Smooth muscle cell (in vitro differentiated cells): ENCODE measurements around the gene PHTF2. TPM values are rescaled to one million over a fixed set of nuclear protein-coding genes. Genes with fewer than 3 reads are reported as not detected.
"Not testable (repeated sequence)": the region's sequence is repeated elsewhere in the genome, so short reads cannot be mapped to it uniquely, and the experiment has no call there.

Experiments used
- DNase-seq: peaks from one replicate; lab custom pipeline; 2025; ENCODE audit not compliant: unreplicated experiment; lab: John Stamatoyannopoulos, UW
- H2AFZ ChIP-seq: fragments of 200-600 bp; sonication (generic); 2 replicates; pipeline ENCODE4 v1.6.0; 2016; ENCODE audit warnings: antibody characterized with exemption, low read depth, mild to moderate bottlenecking
- H3F3A ChIP-seq: fragments of 200-600 bp; sonication (generic); 2 replicates; pipeline ENCODE4 v1.6.0; 2017; ENCODE audit warnings: antibody characterized with exemption, low read depth
- H3K27ac ChIP-seq: fragments of 200-600 bp; sonication (generic); 2 replicates; pipeline ENCODE4 v1.5.1; 2016; ENCODE audit warnings: low read depth, mild to moderate bottlenecking
- H3K27me3 ChIP-seq: fragments of 200-600 bp; sonication (generic); 2 replicates; pipeline ENCODE4 v1.6.1; 2016; ENCODE audit warnings: low read depth, mild to moderate bottlenecking
- H3K36me3 ChIP-seq: fragments of 200-600 bp; sonication (generic); 2 replicates; pipeline ENCODE4 v1.5.1; 2016; ENCODE audit warnings: low read depth
- H3K4me1 ChIP-seq: fragments of 200-600 bp; sonication (generic); 2 replicates; pipeline ENCODE4 v1.5.1; 2016; ENCODE audit warnings: low read depth
- H3K4me2 ChIP-seq: fragments of 200-600 bp; sonication (generic); 2 replicates; pipeline ENCODE4 v1.6.0; 2016; ENCODE audit warnings: mild to moderate bottlenecking
- H3K4me3 ChIP-seq: fragments of 200-600 bp; sonication (generic); 2 replicates; pipeline ENCODE4 v1.5.1; 2016; ENCODE audit warnings: mild to moderate bottlenecking
- H3K79me2 ChIP-seq: fragments of 200-600 bp; sonication (generic); 2 replicates; pipeline ENCODE4 v1.6.0; 2016; ENCODE audit warnings: low read depth, mild to moderate bottlenecking
- H3K9ac ChIP-seq: fragments of 200-600 bp; sonication (generic); 2 replicates; pipeline ENCODE4 v1.6.0; 2016; ENCODE audit warnings: low read depth
- H3K9me3 ChIP-seq: fragments of 200-600 bp; sonication (generic); replicated peaks from 2 replicates; pipeline ENCODE4 v1.5.1; 2016; ENCODE audit warnings: low read depth
- H4K20me1 ChIP-seq: fragments of 200-600 bp; sonication (generic); 2 replicates; pipeline ENCODE4 v1.6.0; 2016; ENCODE audit warnings: low read depth
- WGBS: methylation state at CpG from one replicate; pipeline ENCODE4 v1.1.7; 2016; ENCODE audit warnings: low lambda C conversion rate; 5-methylcytosine and 5-hydroxymethylcytosine counted together
- polyA plus RNA-seq: library from polyadenylated mRNA; unstranded; fragments of >200 nt; fragmentation: Nextera tagmentation; extraction: Ambion mirVana; gene quantifications from 2 replicates; pipeline ENCODE4 v1.2.1, GENCODE V29; 2016
- total RNA-seq: library from RNA; depleted of rRNA; stranded (reverse); fragments of >200 nt; gene quantifications from 2 replicates; pipeline ENCODE4 v1.2.3, GENCODE V29; 2014
- TF ChIP-seq, protein P1 (sequence below): fragments of 200-600 bp; sonication (generic); IDR thresholded peaks from 2 replicates; pipeline ENCODE4 v1.5.1; 2017; ENCODE audit warnings: borderline replicate concordance, mild to moderate bottlenecking, antibody characterized with exemption; ENCODE audit not compliant: insufficient read depth, poor library complexity, severe bottlenecking

PHTF2 gene
- total and polyA plus RNA-seq, 2 experiments from 2014 or later: 66.6 to 100 TPM

DNA sequence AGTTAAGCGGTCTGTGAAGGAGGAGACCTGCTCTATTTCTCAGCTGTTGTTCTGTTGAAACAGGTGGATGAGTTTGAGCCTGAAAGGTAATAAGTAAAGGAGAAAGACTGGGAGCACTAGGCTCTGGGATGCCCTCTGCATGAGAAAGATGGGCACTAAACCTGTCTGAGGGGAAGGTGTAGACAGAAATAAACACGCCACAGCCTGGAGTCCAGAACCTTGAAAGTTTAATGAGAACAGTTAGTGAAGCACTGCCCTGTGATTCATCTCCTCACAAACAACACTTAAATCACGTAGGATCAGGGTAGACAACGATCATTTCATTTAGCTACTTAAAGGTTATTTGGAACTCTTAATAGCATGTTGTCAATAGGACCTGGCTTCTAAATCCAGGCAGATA lies 193.1 kb downstream of the PHTF2 start:
- Histone ChIP-seq H3K27me3 (no peaks in the 10 kb centered on the region), H3K4me1 (no peaks in the 10 kb centered on the region), H3K4me2 (no peak overlapping the region), H3K36me3 (no peaks in the 10 kb centered on the region), H4K20me1 (no peaks in the 10 kb centered on the region), H3F3A (no peaks in the 10 kb centered on the region), H3K9ac (no peak overlapping the region), H3K9me3 (no peaks in the 10 kb centered on the region), H3K27ac (no peak overlapping the region), H3K4me3 (no peak overlapping the region), H2AFZ (no peak overlapping the region), H3K79me2 (no peaks in the 10 kb centered on the region)
- WGBS: 76% methylated on average over 4 of the region's 4 CpGs
- TF ChIP-seq, protein P1, sequence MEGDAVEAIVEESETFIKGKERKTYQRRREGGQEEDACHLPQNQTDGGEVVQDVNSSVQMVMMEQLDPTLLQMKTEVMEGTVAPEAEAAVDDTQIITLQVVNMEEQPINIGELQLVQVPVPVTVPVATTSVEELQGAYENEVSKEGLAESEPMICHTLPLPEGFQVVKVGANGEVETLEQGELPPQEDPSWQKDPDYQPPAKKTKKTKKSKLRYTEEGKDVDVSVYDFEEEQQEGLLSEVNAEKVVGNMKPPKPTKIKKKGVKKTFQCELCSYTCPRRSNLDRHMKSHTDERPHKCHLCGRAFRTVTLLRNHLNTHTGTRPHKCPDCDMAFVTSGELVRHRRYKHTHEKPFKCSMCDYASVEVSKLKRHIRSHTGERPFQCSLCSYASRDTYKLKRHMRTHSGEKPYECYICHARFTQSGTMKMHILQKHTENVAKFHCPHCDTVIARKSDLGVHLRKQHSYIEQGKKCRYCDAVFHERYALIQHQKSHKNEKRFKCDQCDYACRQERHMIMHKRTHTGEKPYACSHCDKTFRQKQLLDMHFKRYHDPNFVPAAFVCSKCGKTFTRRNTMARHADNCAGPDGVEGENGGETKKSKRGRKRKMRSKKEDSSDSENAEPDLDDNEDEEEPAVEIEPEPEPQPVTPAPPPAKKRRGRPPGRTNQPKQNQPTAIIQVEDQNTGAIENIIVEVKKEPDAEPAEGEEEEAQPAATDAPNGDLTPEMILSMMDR: no peak
- no peak for DNase-seq

DNA sequence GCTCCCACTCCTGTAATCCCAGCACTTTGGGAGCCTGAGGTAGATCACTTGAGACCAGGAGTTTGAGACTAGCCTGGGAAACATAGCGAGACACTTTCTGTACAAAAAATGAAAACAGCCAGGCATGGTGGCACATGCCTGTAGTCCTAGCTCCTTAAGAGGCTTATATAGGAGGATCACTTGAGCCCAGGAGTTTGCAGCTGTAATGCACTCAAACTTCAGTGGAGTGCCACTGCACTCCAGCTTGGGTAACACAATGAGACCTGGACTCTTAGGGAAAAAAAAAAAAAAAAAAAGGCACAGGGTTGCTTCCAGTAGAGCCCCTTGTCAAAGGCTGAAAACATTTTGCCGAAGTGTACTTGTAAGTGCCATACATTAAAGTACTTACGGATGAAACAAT lies 195.3 kb downstream of the PHTF2 start:
- Histone ChIP-seq H3K27ac (no peak overlapping the region), H3K9ac (no peak overlapping the region), H2AFZ (no peak overlapping the region), H3K4me3 (no peak overlapping the region), H3K9me3 (no peaks in the 10 kb centered on the region), H3K27me3 (no peaks in the 10 kb centered on the region), H3F3A (no peaks in the 10 kb centered on the region), H3K36me3 (no peaks in the 10 kb centered on the region), H3K79me2 (no peaks in the 10 kb centered on the region), H4K20me1 (no peaks in the 10 kb centered on the region), H3K4me1 (no peaks in the 10 kb centered on the region), H3K4me2 (no peak overlapping the region)
- WGBS: 96% methylated on average over 3 of the region's 3 CpGs
- TF ChIP-seq, protein P1: no peak
- DNase-seq: no peak

GRCh38 chr7:77995717-77996116 lies 197.1 kb downstream of the PHTF2 start:
- no peak overlapping the region for H3K4me2 ChIP-seq
- H2AFZ ChIP-seq: no peak overlapping the region
- H3K79me2 ChIP-seq: no peaks in the 10 kb centered on the region
- no peak overlapping the region for H3K27ac ChIP-seq
- TF ChIP-seq, protein P1: no peak
- no peak for DNase-seq
- H3K4me1 ChIP-seq: no peaks in the 10 kb centered on the region
- no peaks in the 10 kb centered on the region for H3F3A ChIP-seq
- H3K36me3 ChIP-seq: no peaks in the 10 kb centered on the region
- H3K4me3 ChIP-seq: no peak overlapping the region
- WGBS: 68% methylated on average over 6 of the region's 6 CpGs
- no peaks in the 10 kb centered on the region for H3K9me3 ChIP-seq
- no peaks in the 10 kb centered on the region for H4K20me1 ChIP-seq
- H3K9ac ChIP-seq: no peak overlapping the region
- no peaks in the 10 kb centered on the region for H3K27me3 ChIP-seq

GRCh38 chr7:77999168-77999567 lies 200.6 kb downstream of the PHTF2 start:
- H3K9ac ChIP-seq, H3K4me1 ChIP-seq, H2AFZ ChIP-seq, H3F3A ChIP-seq, DNase-seq, H3K27ac ChIP-seq, H3K9me3 ChIP-seq, H3K27me3 ChIP-seq, H3K36me3 ChIP-seq, H3K4me3 ChIP-seq, H4K20me1 ChIP-seq, H3K4me2 ChIP-seq, H3K79me2 ChIP-seq: not testable (repeated sequence)
- 57% methylated on average over 3 of the region's 3 CpGs for WGBS
